OCI-LY3 (cell line): ENCODE measurements around the gene NRXN2.

ENCODE experiments used
- H2AFZ ChIP-seq: fragments of 200-600, 300-600 bp; shearing (Covaris generic); 2 replicates; pipeline ENCODE4 v1.6.0; 2014; ENCODE audit warnings: antibody characterized with exemption, low read depth, low read length
- H3K27ac ChIP-seq: fragments of 200-600, 300-600 bp; sonication (generic); 2 replicates; pipeline ENCODE4 v1.5.1; 2014; ENCODE audit warnings: mild to moderate bottlenecking, low read length, moderate library complexity, mixed read lengths
- H3K27me3 ChIP-seq: fragments of 200-600, 300-600 bp; sonication (generic); 2 replicates; pipeline ENCODE4 v1.6.1; 2014; ENCODE audit warnings: low read depth, low read length, mixed read lengths
- H3K36me3 ChIP-seq: fragments of 200-600, 300-600 bp; sonication (generic); replicated peaks from 2 replicates; pipeline ENCODE3; 2014; ENCODE audit warnings: low read depth, low read length, mixed read lengths
- H3K4me1 ChIP-seq: fragments of 300-600, 200-600 bp; sonication (generic); 2 replicates; pipeline ENCODE4 v1.6.1; 2014; ENCODE audit warnings: low read length, mixed read lengths
- H3K4me2 ChIP-seq: fragments of 200-600, 300-600 bp; sonication (generic); 2 replicates; pipeline ENCODE4 v1.6.1; 2014; ENCODE audit warnings: low read length, mixed read lengths
- H3K4me3 ChIP-seq: fragments of 300-600, 200-600 bp; sonication (generic); 2 replicates; pipeline ENCODE4 v1.5.1; 2014; ENCODE audit warnings: antibody characterized with exemption, mild to moderate bottlenecking, low read length, moderate library complexity
- H3K79me2 ChIP-seq: fragments of 300-600, 200-600 bp; shearing (Covaris generic); 2 replicates; pipeline ENCODE4 v1.6.1; 2014; ENCODE audit warnings: mild to moderate bottlenecking, low read length, mixed read lengths
- H3K9ac ChIP-seq: fragments of 300-600, 200-600 bp; shearing (Covaris generic); 2 replicates; pipeline ENCODE4 v1.6.0; 2014; ENCODE audit warnings: mild to moderate bottlenecking, low read length, moderate library complexity
- H3K9me3 ChIP-seq: fragments of 200-600, 300-600 bp; shearing (Covaris generic); 2 replicates; pipeline ENCODE4 v1.6.1; 2014; ENCODE audit warnings: low read length, mixed read lengths; ENCODE audit not compliant: insufficient read depth
- H4K20me1 ChIP-seq: fragments of 200-600, 300-600 bp; sonication (generic); 2 replicates; pipeline ENCODE4 v1.6.1; 2016; ENCODE audit warnings: low read length, mixed read lengths; ENCODE audit not compliant: insufficient read depth
- CTCF ChIP-seq: fragments of 200-600, 300-600 bp; sonication (generic); IDR thresholded peaks from 2 replicates; pipeline ENCODE4 v1.5.1; 2014; ENCODE audit warnings: antibody characterized with exemption, low read length, low read depth
- EZH2phosphoT487 ChIP-seq: fragments of 200-600 bp; shearing (Covaris generic); IDR thresholded peaks from 2 replicates; pipeline ENCODE4 v1.6.1; 2018; ENCODE audit warnings: antibody characterized with exemption, mixed run types, low read depth

Gene NRXN2

DNA sequence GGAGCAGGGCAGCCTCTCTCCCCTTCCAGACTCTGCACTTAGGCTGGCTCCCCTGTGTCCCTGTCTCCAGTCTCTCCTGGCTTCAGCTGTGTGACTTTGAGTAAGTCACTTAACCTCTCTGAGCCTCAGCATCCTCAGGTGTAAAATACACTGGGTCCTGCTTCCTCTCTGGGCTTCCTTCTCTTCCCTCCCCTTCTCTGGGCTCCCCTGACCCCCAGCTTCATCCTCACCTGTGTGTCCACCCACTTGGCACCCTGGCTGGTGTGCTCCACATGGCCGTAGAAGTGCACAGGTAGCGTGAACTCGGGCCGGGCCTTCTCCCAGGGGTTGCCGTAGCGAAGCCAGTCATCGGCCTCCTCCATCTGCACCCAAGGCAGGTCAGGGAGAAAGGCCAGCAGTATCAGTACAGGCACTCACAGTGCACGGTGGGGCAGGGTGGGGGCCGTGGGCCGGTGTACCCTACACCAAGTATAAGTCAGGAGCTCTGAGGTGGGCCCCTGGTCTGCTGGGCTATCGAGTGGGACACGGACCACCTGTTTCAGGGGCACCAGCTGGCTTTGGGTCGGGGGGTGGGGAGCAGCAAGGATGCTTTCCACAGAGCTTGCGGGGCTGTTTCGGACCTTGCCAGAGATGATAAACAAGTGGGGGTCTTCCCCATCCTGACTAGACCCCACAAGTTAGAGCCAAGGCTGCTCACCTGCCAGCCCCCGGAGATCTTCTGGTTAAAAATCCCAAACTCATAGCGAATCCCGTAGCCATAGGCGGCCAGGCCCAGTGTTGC lies 34.7 kb upstream of the NRXN2 start:
- Histone ChIP-seq H3K4me3 (no peak overlapping the region), H4K20me1 (peaks cover 13% of the 10 kb centered on the region), H3K79me2 (no peaks in the 10 kb centered on the region), H3K27ac (no peak overlapping the region), H3K9me3 (no peaks in the 10 kb centered on the region), H3K27me3 (no peaks in the 10 kb centered on the region), H2AFZ (no peak overlapping the region), H3K4me1 (no peaks in the 10 kb centered on the region), H3K4me2 (no peak overlapping the region), H3K9ac (no peak overlapping the region), H3K36me3 (peaks cover 7% of the 10 kb centered on the region)
- TF ChIP-seq EZH2phosphoT487 (no peak), CTCF (no peak)

- Histone ChIP-seq H3K9me3 (no peaks in the 10 kb centered on the region), H3K4me3 (no peak overlapping the region), H3K27me3 (no peaks in the 10 kb centered on the region), H3K4me1 (no peaks in the 10 kb centered on the region), H3K9ac (no peak overlapping the region), H2AFZ (no peak overlapping the region), H3K36me3 (no peaks in the 10 kb centered on the region), H3K27ac (no peak overlapping the region), H4K20me1 (peaks cover 4% of the 10 kb centered on the region; the same call in 1 of the 2 replicates), H3K4me2 (no peak overlapping the region), H3K79me2 (no peaks in the 10 kb centered on the region)
- no peak for TF ChIP-seq CTCF
- no peak for TF ChIP-seq EZH2phosphoT487
Observed at GRCh38 chr11:64755681-64756361, 32.8 kb upstream of the NRXN2 start.

GRCh38 chr11:64754919-64755662 lies 32.1 kb upstream of the NRXN2 start:
- H3K79me2 ChIP-seq, result no peaks in the 10 kb centered on the region
- no peak overlapping the region for H3K27ac ChIP-seq
- H3K9me3 ChIP-seq, result no peaks in the 10 kb centered on the region
- peaks cover 7% of the 10 kb centered on the region for H3K4me1 ChIP-seq
- H3K27me3 ChIP-seq, result no peaks in the 10 kb centered on the region
- H3K36me3 ChIP-seq, result peaks cover 2% of the 10 kb centered on the region
- no peak overlapping the region for H2AFZ ChIP-seq
- H3K4me2 ChIP-seq, result no peak overlapping the region
- H4K20me1 ChIP-seq, result no peaks in the 10 kb centered on the region
- TF ChIP-seq EZH2phosphoT487 (no peak), CTCF (no peak)
- H3K9ac ChIP-seq, result no peak overlapping the region
- no peak overlapping the region for H3K4me3 ChIP-seq
